IPS-NIHi11 (cell line): Measurements from ENCODE around the gene PI4K2A.

Experiments
- DNase-seq: peaks from one replicate; pipeline ENCODE4 v3.0.0; 2012; ENCODE audit warnings: mixed read lengths, low spot score

PI4K2A gene

DNA sequence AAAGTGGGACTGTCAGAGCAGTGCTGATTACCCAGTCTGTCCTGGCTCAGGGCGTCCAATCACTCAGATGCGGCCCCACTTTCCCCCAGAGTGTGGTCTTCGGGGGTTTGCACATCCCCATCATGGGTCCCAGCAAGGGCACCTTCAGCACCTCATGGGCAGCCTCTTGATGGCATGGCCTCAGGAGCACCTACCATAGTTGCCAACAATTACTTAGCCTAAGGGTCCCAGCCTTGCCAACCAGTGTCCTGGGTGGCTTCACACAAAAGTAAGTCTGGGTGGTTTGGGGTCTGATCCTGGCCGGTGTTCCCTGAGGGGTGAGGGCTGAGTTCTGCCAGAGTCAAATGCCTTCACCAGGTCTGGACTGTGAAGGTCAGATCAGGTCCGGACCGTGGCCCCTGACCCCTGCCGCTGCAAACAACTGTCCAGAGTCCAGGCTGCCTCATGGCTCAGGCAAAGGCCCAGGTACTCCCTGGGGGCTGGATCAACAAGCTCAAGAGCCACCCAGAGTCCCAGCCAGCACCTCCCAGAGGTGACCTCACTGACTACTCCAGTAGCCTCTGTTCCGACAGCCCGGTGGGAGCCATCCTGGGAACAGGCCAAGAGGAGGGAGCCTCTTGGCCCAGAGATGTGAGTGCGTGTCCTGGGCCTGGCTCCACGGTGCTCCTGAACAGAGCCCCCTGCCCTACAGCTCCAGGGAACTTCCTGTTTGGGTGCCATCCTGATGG is 66.8 kb downstream of the PI4K2A start:
- no peak for DNase-seq

DNA sequence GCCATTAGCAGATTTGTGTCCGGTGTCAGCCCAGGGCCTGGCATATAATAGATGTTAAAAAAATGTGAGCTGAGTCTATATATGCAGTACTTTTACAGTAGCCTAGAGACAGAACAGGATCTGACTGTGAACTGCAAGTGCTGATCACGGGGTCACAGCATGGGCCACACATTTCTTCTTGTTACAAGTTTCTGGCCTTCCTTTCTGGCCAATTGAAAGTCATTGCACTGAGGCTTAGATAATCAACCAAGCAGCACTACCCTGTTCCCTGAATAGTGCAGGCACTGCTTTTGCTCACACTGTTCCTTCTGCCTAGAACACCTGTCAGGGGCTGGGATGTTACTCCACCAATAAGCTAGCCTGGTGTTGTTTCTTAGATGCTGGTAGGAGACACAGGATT is 67.7 kb downstream of the PI4K2A start:
- no peak for DNase-seq

GRCh38 chr10:97708976-97709946 is 68.8 kb downstream of the PI4K2A start:
- DNase-seq, result peak; percentile 69

DNA sequence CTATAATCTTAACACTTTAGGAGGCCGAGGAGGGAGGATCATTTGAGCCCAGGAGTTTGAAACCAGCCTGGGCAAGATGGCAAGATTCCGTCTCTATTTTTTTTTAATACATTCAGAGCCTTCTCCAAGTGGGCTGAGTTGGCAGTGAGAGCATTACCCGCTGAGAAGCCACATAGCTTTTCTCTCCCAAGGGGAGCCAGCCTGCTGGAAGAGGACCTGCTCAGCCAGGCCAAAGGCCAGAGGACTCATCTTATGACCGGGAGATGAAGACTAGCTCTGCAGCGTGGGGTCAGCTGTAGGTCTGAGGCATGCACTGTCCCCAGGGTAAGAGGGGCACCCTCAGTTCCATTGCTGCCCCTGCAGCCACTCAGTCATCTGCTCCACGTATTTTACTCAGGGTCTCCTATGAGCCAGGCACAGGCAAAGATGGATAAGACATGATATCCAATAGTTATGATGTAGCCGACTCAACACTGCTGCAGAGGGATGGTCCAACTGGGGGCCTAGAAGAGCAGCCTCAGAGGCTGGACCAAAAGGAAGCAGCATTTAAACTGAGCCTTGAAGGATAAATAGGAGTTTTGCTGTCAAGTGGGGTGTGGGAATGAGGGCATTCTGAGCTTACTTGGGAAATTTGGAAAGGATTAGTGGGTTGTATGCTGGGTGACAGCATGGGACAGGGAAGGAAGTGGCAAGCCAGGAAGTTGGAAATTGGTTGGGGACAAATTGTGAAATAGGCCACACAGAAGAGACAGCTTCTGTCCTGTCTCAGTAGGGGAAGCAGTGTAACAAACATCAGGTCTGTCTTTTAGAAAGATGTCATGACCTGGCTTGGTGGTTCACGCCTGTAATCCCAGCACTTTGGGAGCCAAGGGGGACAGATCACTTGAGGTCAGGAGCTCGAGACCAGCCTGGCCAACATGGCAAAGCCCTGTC is 71.4 kb downstream of the PI4K2A start:
- no peak for DNase-seq

- peak; percentile 94 for DNase-seq
Observed at GRCh38 chr10:97713339-97713825, 72.9 kb downstream of the PI4K2A start, which contains the start of gene MARVELD1. MARVELD1 (plus strand) TSS chr10:97713730; CDS start chr10:97713877, 147 bp downstream.

DNA sequence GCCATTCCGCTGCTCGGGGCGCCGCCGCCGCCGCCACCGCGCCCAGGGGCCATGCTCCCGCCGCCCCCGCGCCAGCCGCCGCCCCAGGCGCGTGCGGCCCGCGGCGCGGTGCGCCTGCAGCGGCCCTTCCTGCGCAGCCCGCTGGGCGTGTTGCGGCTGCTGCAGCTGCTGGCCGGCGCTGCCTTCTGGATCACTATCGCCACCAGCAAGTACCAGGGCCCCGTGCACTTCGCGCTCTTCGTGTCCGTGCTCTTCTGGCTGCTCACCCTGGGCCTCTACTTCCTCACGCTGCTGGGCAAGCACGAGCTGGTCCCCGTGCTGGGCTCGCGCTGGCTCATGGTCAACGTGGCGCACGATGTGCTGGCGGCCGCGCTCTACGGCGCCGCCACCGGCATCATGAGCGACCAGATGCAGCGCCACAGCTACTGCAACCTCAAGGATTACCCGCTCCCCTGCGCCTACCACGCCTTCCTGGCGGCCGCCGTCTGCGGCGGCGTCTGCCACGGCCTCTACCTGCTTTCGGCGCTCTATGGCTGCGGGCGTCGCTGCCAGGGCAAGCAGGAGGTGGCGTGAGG is 73.4 kb downstream of the PI4K2A start:
- DNase-seq, result peak; percentile 84

GRCh38 chr10:97714401-97715258 is 74.2 kb downstream of the PI4K2A start:
- DNase-seq, result peak; percentile 63

- DNase-seq, result no peak
Observed at GRCh38 chr10:97715259-97715874, 74.9 kb downstream of the PI4K2A start.

- DNase-seq, result no peak
Observed at GRCh38 chr10:97717627-97718026, 77.2 kb downstream of the PI4K2A start.

DNA sequence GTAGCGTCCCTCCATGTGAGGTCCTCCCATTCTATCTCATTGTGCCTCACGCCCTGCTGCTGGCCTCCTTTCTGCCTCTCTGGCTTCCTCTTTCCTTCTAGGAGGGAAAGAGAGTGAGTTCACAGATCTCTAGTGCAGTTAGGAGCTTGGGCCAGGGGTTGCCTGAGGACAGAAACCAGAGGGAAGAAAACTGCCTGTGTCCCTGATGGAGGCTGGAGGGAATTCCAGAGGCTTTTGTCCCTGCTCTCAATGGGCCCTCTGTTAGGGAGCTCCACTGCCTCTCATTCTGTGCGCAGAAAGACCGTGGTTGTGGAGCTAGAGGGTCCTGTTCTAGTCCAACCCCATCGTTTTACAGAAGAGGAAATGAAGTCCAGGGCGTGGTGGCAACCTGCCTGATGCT is 77.7 kb downstream of the PI4K2A start:
- DNase-seq, result no peak

- peak; percentile 54 for DNase-seq
Observed at GRCh38 chr10:97718659-97719142, 78.2 kb downstream of the PI4K2A start.

DNA sequence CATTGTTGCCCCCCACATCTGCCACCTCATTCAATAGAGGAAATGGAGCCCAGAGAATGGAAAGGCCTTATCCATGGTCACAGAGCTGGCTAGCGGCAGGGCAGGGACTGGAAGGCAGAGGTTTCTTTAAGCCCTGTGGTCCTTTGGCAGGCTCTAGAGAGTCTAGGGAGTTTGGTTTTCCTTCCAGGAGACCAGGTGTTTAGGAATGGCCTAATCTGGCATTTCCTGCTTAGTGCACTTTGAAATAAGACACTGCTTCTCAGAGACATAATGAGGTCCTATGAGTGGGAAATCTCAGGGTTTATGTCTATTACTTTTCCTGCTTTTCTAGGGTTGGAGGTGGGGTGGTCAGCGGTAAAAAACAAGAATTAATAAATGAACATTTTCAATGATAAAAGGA is 79.1 kb downstream of the PI4K2A start:
- DNase-seq, result no peak

- DNase-seq, result no peak
Observed at GRCh38 chr10:97721871-97722780, 81.7 kb downstream of the PI4K2A start.

- DNase-seq, result no peak
Observed at GRCh38 chr10:97723001-97723400, 82.5 kb downstream of the PI4K2A start.

DNA sequence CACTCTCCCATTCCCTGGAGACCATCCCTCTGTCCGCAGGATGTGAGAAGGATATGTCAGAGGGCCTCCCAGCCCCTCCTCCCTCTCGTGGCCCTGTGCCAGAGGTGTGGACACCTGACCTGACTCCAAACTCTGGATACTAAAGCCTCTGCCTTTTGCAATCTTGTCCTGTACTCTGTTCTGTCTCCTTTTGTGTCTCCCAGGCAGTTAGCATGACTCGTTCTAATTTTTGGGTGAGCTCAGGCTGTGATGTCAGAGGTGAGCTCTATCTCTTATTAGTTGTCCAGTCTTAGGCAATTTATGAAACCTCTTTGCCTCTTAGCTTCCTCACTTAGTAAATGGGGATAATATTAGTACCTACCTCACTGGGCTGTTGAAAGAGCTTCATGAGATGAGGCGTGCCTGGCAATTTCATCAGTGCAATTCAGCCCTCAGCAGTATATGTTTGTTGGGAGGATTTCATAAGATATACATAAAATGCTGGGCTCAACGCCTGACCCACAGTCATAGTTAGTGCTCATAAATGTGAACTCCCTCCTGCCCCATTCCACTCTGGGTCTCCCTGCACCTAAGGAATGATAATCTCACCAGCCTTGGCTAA is 84.0 kb downstream of the PI4K2A start:
- no peak for DNase-seq
